Tibial nerve (tissue), 3 donors: ENCODE results near the gene SUN5.

Experiments
- CTCF ChIP-seq, 5 experiments: fragments of 200-600 bp in 3 of 5; fragments of 450-650 bp in 2 of 5; sonication (generic) in 3 of 5; IDR thresholded peaks; one replicate each; pipeline ENCODE4 v1.5.1; 2016 to 2019; ENCODE audit warnings: antibody characterized with exemption in 5 of 5, mild to moderate bottlenecking in 3 of 5, moderate library complexity in 2 of 5
- POLR2A ChIP-seq, 2 donors: fragments of 450-650 bp; IDR thresholded peaks; one replicate each; pipeline ENCODE4 v1.6.1; 2017; ENCODE audit warnings: antibody characterized with exemption in 2 of 2, mild to moderate bottlenecking in 2 of 2, moderate library complexity in 2 of 2

- TF ChIP-seq CTCF (IDR thresholded peaks at IDR 0.05) = no peak
- TF ChIP-seq POLR2A (IDR thresholded peaks at IDR 0.05) = no peak
These were observed 20.5 kb upstream of the SUN5 start for GRCh38 chr20:33024609-33025317.
